Stimulated activated CD4-positive, alpha-beta T cell treated with anti-CD3 and anti-CD28 coated beads, Interleukin-12 subunit alpha, Interleukin-12 subunit beta, amount 100 ng/mL, for 48 hours (primary cell): ENCODE measurements around the gene SAA1.

ENCODE experiments used
- DNase-seq, 3 donors: peaks; one replicate each; pipeline ENCODE4 v3.0.0-alpha.2; 2020; ENCODE audit warnings: low read depth in 2 of 3, low spot score in 1 of 3

The SAA1 gene

GRCh38 chr11:18308242-18308641 is 42.2 kb downstream of the SAA1 start:
- no peak for DNase-seq

- no peak for DNase-seq
These were observed 43.6 kb downstream of the SAA1 start for GRCh38 chr11:18309691-18310090.

GRCh38 chr11:18310800-18311340 is 44.8 kb downstream of the SAA1 start:
- no peak for DNase-seq

- DNase-seq = no peak
These were observed 45.9 kb downstream of the SAA1 start for GRCh38 chr11:18312012-18312411.

GRCh38 chr11:18312663-18313420 is 46.8 kb downstream of the SAA1 start:
- no peak for DNase-seq

- DNase-seq = no peak
These were observed 48.1 kb downstream of the SAA1 start for GRCh38 chr11:18313965-18314763.

- DNase-seq = no peak
These were observed 48.9 kb downstream of the SAA1 start for GRCh38 chr11:18314784-18315523.

GRCh38 chr11:18315893-18316292 is 49.8 kb downstream of the SAA1 start:
- no peak for DNase-seq

GRCh38 chr11:18317551-18317950 is 51.5 kb downstream of the SAA1 start:
- no peak for DNase-seq
